Measurements from ENCODE around the gene TBC1D2.

TBC1D2 gene

DNA sequence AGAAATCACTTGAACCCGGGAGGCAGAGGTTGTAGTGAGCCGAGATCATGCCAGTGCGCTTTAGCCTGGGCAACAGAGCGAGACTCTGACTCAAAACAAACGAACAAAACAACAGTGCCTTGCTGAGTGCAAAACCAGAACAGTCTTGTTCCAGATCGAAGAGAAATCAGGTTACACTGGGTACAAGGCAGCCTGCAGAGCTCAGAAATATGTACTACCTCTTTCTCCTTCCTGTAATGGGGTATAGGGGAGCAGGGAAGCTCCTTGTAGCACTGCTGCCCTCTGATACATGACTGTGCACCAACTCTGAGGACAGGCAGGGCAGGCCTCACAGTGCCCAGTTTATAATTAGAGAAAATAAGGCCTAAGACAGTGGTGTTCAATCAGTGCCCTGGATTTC lies 24.7 kb downstream of the TBC1D2 start:
- Histone ChIP-seq H3K27me3 (no peaks in the 10 kb centered on the region), H3K4me3 (ENCODE audit: low read depth in 1 of 2, low read length in 1 of 2) (no peak overlapping the region), H3K36me3 (peaks cover 46% of the 10 kb centered on the region), H3K27ac (peak overlapping the region; percentile 81), H3K9me3 (no peaks in the 10 kb centered on the region), H3K4me1 (ENCODE audit: control insufficient read depth in 1 of 2, insufficient read depth in 1 of 2, low read depth in 1 of 2, low read length in 1 of 2) (peaks cover 57 to 69% of the 10 kb centered on the region in 2 experiments)
- TF ChIP-seq, protein P1, sequence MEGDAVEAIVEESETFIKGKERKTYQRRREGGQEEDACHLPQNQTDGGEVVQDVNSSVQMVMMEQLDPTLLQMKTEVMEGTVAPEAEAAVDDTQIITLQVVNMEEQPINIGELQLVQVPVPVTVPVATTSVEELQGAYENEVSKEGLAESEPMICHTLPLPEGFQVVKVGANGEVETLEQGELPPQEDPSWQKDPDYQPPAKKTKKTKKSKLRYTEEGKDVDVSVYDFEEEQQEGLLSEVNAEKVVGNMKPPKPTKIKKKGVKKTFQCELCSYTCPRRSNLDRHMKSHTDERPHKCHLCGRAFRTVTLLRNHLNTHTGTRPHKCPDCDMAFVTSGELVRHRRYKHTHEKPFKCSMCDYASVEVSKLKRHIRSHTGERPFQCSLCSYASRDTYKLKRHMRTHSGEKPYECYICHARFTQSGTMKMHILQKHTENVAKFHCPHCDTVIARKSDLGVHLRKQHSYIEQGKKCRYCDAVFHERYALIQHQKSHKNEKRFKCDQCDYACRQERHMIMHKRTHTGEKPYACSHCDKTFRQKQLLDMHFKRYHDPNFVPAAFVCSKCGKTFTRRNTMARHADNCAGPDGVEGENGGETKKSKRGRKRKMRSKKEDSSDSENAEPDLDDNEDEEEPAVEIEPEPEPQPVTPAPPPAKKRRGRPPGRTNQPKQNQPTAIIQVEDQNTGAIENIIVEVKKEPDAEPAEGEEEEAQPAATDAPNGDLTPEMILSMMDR (IDR thresholded peaks at IDR 0.05) = no peak

DNA sequence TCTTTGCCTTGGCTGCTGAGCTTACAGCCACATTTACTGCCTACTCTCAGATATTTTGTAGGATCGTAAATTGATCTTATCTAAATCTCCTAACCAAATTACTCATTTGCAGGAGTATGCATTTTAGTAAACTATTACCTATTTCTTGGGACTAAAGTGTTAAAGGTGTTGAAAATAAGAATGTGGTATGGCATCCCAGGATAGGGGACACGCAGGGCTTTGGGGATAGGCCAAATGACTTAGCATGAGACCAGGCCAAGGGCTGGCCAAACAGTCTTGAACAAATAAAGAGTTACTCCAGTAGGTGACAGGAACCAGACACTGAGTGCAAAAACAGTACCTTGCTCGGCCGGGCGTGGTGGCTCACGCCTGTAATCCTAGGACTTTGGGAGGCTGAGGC lies 25.1 kb downstream of the TBC1D2 start:
- H3K9me3 ChIP-seq = no peaks in the 10 kb centered on the region
- H3K27me3 ChIP-seq = no peaks in the 10 kb centered on the region
- peak overlapping the region; percentile 81 for H3K27ac ChIP-seq
- no peak overlapping the region for H3K4me3 ChIP-seq (ENCODE audit: low read depth in 1 of 2, low read length in 1 of 2)
- peaks cover 57 to 69% of the 10 kb centered on the region in 2 experiments for H3K4me1 ChIP-seq (ENCODE audit: control insufficient read depth in 1 of 2, insufficient read depth in 1 of 2, low read depth in 1 of 2, low read length in 1 of 2)
- TF ChIP-seq, protein P1 (IDR thresholded peaks at IDR 0.05) = no peak
- peaks cover 51% of the 10 kb centered on the region for H3K36me3 ChIP-seq

DNA sequence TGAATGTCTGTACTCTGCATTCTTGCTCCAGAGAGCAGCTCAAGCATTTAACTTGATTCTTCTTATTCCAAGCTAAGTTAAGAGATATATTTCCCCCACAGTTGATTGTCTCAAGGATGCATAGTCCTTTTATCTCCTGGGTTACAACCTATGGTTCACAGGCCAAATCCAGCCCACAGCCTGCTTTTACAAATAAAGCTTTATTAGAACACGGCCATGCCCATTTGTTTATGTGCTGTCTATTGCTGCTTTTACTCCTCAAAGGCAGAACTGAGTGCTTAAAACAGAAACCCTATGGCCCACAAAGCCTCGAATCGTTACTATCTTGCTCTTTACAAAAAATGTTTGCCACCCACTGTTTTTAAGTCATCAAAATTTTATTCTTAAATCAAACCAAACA lies 25.8 kb downstream of the TBC1D2 start:
- H3K4me1 ChIP-seq (ENCODE audit: control insufficient read depth in 1 of 2, insufficient read depth in 1 of 2, low read depth in 1 of 2, low read length in 1 of 2) = peaks cover 57 to 67% of the 10 kb centered on the region in 2 experiments
- H3K27ac ChIP-seq = peak overlapping the region; percentile 81
- TF ChIP-seq, protein P1 (IDR thresholded peaks at IDR 0.05) = no peak
- no peaks in the 10 kb centered on the region for H3K27me3 ChIP-seq
- peaks cover 58% of the 10 kb centered on the region for H3K36me3 ChIP-seq
- no peak overlapping the region for H3K4me3 ChIP-seq (ENCODE audit: low read depth in 1 of 2, low read length in 1 of 2)
- no peaks in the 10 kb centered on the region for H3K9me3 ChIP-seq

DNA sequence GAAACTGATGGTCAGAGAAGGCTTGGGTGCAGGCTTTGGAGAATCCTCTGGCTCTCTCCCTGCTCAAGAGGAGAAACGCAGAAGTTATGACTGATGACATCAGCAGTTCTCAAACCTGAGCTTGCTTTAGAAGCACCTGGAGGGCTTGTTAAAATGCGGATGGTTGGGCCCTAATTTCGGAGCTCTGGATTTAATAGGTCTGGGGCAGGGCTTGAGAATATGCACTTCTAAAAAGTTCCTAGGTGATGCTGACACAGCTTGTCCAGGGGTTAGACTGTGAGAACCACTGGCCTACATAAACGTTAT lies 26.4 kb downstream of the TBC1D2 start:
- Histone ChIP-seq H3K36me3 (peaks cover 58% of the 10 kb centered on the region), H3K4me1 (ENCODE audit: control insufficient read depth in 1 of 2, insufficient read depth in 1 of 2, low read depth in 1 of 2, low read length in 1 of 2) (peaks cover 57 to 62% of the 10 kb centered on the region in 2 experiments), H3K9me3 (no peaks in the 10 kb centered on the region), H3K27ac (peak overlapping the region; percentile 81), H3K27me3 (no peaks in the 10 kb centered on the region), H3K4me3 (ENCODE audit: low read depth in 1 of 2, low read length in 1 of 2) (peak overlapping the region; percentile 30 to 43)
- TF ChIP-seq, protein P1 (IDR thresholded peaks at IDR 0.05) = no peak

DNA sequence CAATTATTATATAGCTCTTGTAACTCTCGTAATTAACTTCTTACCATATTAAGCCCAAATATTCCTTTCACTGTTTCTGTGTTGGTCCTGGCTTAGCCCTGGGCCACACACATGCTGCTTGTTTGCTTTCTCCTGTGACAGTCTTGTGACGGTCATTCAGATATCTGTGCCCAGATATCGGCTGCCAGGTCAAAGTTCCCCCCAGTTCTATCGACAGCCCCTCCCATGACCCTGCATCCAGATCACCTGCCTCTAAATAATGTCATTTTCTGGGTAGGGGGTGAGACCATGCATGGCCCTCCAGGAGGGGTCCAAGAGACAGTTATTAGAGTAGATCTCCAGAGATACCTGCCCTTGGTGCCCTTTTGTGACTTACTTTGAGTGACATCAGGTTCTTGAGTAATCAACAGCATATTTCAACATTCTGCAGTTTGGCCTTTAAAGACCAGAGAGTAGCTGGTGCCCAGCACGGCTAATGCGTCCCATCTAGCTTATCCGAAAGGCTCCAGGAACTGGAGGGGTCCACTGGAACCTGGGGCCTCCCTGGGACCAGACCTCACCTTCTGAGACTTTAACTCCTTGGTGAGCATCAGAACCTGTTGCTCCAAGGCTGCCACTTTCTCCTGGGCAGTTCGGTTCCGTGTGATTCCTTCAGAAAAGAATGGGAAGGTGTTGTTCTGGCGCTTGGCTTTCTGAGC lies 26.9 kb downstream of the TBC1D2 start:
- Histone ChIP-seq H3K27ac (peak overlapping the region; percentile 81), H3K27me3 (no peaks in the 10 kb centered on the region), H3K4me3 (ENCODE audit: low read depth in 1 of 2, low read length in 1 of 2) (peak overlapping the region; percentile 30 to 43), H3K36me3 (peaks cover 56% of the 10 kb centered on the region), H3K9me3 (no peaks in the 10 kb centered on the region), H3K4me1 (ENCODE audit: control insufficient read depth in 1 of 2, insufficient read depth in 1 of 2, low read depth in 1 of 2, low read length in 1 of 2) (peaks cover 56 to 59% of the 10 kb centered on the region in 2 experiments)
- TF ChIP-seq, protein P1 (IDR thresholded peaks at IDR 0.05) = no peak

Measured in neutrophil (primary cell).